A549 (cell line): ENCODE measurements around the gene LAMA2. TPM values are rescaled to one million over a fixed set of nuclear protein-coding genes. Genes with fewer than 3 reads are reported as not detected.
"Not testable (repeated sequence)": the region's sequence is repeated elsewhere in the genome, so short reads cannot be mapped to it uniquely, and the experiment has no call there.

Experiments
- ATAC-seq, 2 experiments: fragments of 200-7000 bp in 1 of 2; fragments of >200 bp in 1 of 2; cut with Nextera tagmentation in 1 of 2; cut with Tn5 transposase in 1 of 2; 3 replicates each; pipeline versions ENCODE4 v1.8.0 to v1.9.1; 2018 to 2020; ENCODE audit warnings: mild to moderate bottlenecking in 1 of 2, moderate library complexity in 1 of 2
- CTCF ChIA-PET: fragments of 300-600 bp; sonication (Branson Sonifier 250); formaldehyde crosslinking; extraction: SDS; loops from one replicate; lab custom pipeline; 2021; ENCODE audit warnings: antibody characterized with exemption, inconsistent platforms; lab: Yijun Ruan, JAX
- POLR2A ChIA-PET: fragments of 350-600 bp; formaldehyde crosslinking; extraction: SDS; loops from one replicate; lab custom pipeline; 2021; ENCODE audit warnings: antibody characterized with exemption, inconsistent platforms; lab: Yijun Ruan, JAX
- DNase-seq, 2 experiments: peaks; one replicate each; pipeline versions ENCODE4 v3.0.0 to v3.0.0-alpha.2; 2011 to 2016; ENCODE audit warnings: low read depth in 1 of 2, low spot score in 1 of 2
- FAIRE-seq: peaks from 2 replicates; lab custom pipeline; 2011; peaks lifted over from hg19 to GRCh38; lab: Jason Lieb, UNC
- H3K27ac ChIP-seq, 2 experiments: fragments of >200 bp; sonication (Bioruptor Twin); formaldehyde crosslinking; 3 replicates each; pipeline ENCODE4 v1.5.1; 2016 to 2017
- H3K4me1 ChIP-seq: fragments of >200 bp; sonication (Bioruptor Twin); formaldehyde crosslinking; 3 replicates; pipeline ENCODE4 v1.6.1; 2016
- H3K4me2 ChIP-seq: fragments of >200 bp; sonication (Bioruptor Twin); formaldehyde crosslinking; 3 replicates; pipeline ENCODE4 v1.6.1; 2016
- H3K4me3 ChIP-seq: fragments of >200 bp; sonication (Bioruptor Twin); formaldehyde crosslinking; 3 replicates; pipeline ENCODE4 v1.5.1; 2016
- H3K9me3 ChIP-seq: fragments of >200 bp; sonication (Bioruptor Twin); formaldehyde crosslinking; 3 replicates; pipeline ENCODE4 v1.6.1; 2016
- CHD2 ChIP-seq: fragments of 150-350 bp; IDR thresholded peaks from 2 replicates; pipeline ENCODE4 v1.6.1; 2014; ENCODE audit warnings: low read length; ENCODE audit not compliant: partially characterized antibody
- CHD4 ChIP-seq: fragments of 200-600 bp; sonication (generic); IDR thresholded peaks from 2 replicates; pipeline ENCODE4 v1.6.1; 2016; ENCODE audit warnings: antibody characterized with exemption, mild to moderate bottlenecking, borderline replicate concordance
- EP300 ChIP-seq, 2 experiments: fragments of >200 bp; sonication (Bioruptor Twin); formaldehyde crosslinking; IDR thresholded peaks; 2 replicates in 1 of 2; 3 replicates in 1 of 2; pipeline ENCODE4 v1.6.1; 2016 to 2017
- ESRRA ChIP-seq: fragments of 150-350 bp; IDR thresholded peaks from 2 replicates; pipeline ENCODE4 v1.6.1; 2014; ENCODE audit warnings: mild to moderate bottlenecking, low read length, borderline replicate concordance
- FOSL2 ChIP-seq, 2 experiments: fragments of 450-650 bp in 1 of 2; fragments of >200 bp in 1 of 2; sonication (Bioruptor Twin) in 1 of 2; formaldehyde crosslinking; IDR thresholded peaks; 2 replicates each; pipeline versions ENCODE4 v1.5.0 to v1.6.1; 2016 to 2020; ENCODE audit warnings: mild to moderate bottlenecking in 1 of 2, moderate library complexity in 1 of 2
- GATA3 ChIP-seq: IDR thresholded peaks from 2 replicates; pipeline ENCODE4 v1.6.1; 2012; ENCODE audit warnings: borderline replicate concordance
- HDAC2 ChIP-seq: fragments of 200-600 bp; sonication (generic); IDR thresholded peaks from 2 replicates; pipeline ENCODE4 v1.6.1; 2016
- HOXB13 ChIP-seq: fragments of 250-450 bp; sonication (Bioruptor Pico); IDR thresholded peaks from 2 replicates; pipeline ENCODE4 v1.5.0; 2020; ENCODE audit warnings: low read depth, mild to moderate bottlenecking, moderate library complexity
- MAX ChIP-seq: IDR thresholded peaks from 2 replicates; pipeline ENCODE4 v1.6.1; 2012
- MAZ ChIP-seq: fragments of 150-350 bp; IDR thresholded peaks from 2 replicates; pipeline ENCODE4 v1.6.1; 2014; ENCODE audit warnings: antibody characterized with exemption, low read depth, low read length, borderline replicate concordance
- MYC ChIP-seq: IDR thresholded peaks from 2 replicates; pipeline ENCODE4 v1.6.1; 2012; ENCODE audit warnings: mild to moderate bottlenecking, inconsistent platforms, low read length, improper control_type of control experiment, borderline replicate concordance
- NPAS2 ChIP-seq: fragments of 250-450 bp; sonication (Bioruptor Pico); IDR thresholded peaks from 2 replicates; pipeline ENCODE4 v1.8.0; 2022; ENCODE audit warnings: mild to moderate bottlenecking, moderate library complexity, borderline replicate concordance
- NR3C1 ChIP-seq: fragments of >200 bp; sonication (Bioruptor Twin); formaldehyde crosslinking; IDR thresholded peaks from 3 replicates; pipeline ENCODE4 v1.6.1; 2017
- PBX3 ChIP-seq: IDR thresholded peaks from 2 replicates; pipeline ENCODE4 v1.6.1; 2012
- PHF8 ChIP-seq: fragments of 200-600 bp; sonication (generic); IDR thresholded peaks from 2 replicates; pipeline ENCODE4 v1.6.1; 2016; ENCODE audit warnings: low read depth, mild to moderate bottlenecking, antibody characterized with exemption, moderate library complexity, borderline replicate concordance
- RARB ChIP-seq: fragments of 250-450 bp; sonication (Bioruptor Pico); IDR thresholded peaks from 2 replicates; pipeline ENCODE4 v1.8.0; 2021; ENCODE audit warnings: mild to moderate bottlenecking, moderate library complexity
- RFX5 ChIP-seq: fragments of 450-650 bp; IDR thresholded peaks from 2 replicates; pipeline ENCODE4 v1.7.1; 2014; ENCODE audit warnings: antibody characterized with exemption, mild to moderate bottlenecking, moderate library complexity
- SREBF2 ChIP-seq: fragments of 450-650 bp; IDR thresholded peaks from 2 replicates; pipeline ENCODE4 v1.6.1; 2014; ENCODE audit warnings: mild to moderate bottlenecking, moderate library complexity
- WGBS: methylation state at CpG from one replicate; pipeline ENCODE4 v1.1.6; 2017; ENCODE audit errors: missing lambda C conversion rate; 5-methylcytosine and 5-hydroxymethylcytosine counted together
- polyA plus RNA-seq, 4 experiments: library from polyadenylated mRNA; depleted of rRNA in 3 of 4; stranded (reverse); fragments of >200 nt; fragmentation: RNase III in 1 of 4; extraction: RNeasy Plus Mini Kit Qiagen cat#74134 plus additional on column Dnase treatment in 1 of 4; gene quantifications; 2 replicates in 3 of 4; 3 replicates in 1 of 4; pipeline ENCODE4 v1.2.3, GENCODE V29; 2011 to 2017
- TF ChIP-seq, protein P1 (sequence below): fragments of >200 bp; sonication (Bioruptor Twin); formaldehyde crosslinking; IDR thresholded peaks from 3 replicates; pipeline ENCODE4 v1.5.1; 2016

LAMA2 gene
- polyA plus RNA-seq, 2 of the 4 experiments (the other 2 are of a cell fraction), result 0.21 to 1.3 TPM

DNA sequence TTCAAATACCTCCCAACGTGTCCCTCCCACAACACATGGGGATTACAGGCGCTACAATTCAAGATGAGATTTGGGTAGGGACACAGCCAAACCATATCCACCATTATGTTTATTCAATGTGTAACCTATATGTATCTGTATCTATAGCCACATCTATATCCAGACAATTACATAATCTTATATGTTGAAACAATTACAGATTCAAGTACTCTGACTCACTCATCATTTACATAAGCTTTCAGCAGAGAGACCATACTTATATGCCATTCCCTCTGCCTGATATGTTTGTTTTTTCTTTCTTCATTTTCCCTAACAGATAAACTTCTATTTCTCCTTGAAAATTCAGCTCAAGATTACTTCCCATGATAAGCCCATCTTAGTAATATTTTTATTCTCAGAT, 163.6 kb downstream of the LAMA2 start:
- no peak for ATAC-seq
- no peak for FAIRE-seq
- POLR2A ChIA-PET, result no interaction called here
- TF ChIP-seq RFX5, result no peak
- no peak for TF ChIP-seq GATA3
- no peak for TF ChIP-seq EP300 (IDR thresholded peaks at IDR 0.05)
- TF ChIP-seq FOSL2 (IDR thresholded peaks at IDR 0.05), result no peak
- TF ChIP-seq FOSL2 (CRISPR knock-in tag; IDR thresholded peaks at IDR 0.05), result no peak
- TF ChIP-seq, all 56 proteins: peak for 0
- Histone ChIP-seq H3K9me3 (no peaks in the 10 kb centered on the region), H3K4me1 (no peaks in the 10 kb centered on the region), H3K4me3 (no peak overlapping the region), H3K27ac (no peak overlapping the region), H3K4me2 (no peak overlapping the region)
- CTCF ChIA-PET, result no interaction called here
- WGBS, result 7% methylated on average over 2 of the region's 2 CpGs
- DNase-seq, result no peak

DNA sequence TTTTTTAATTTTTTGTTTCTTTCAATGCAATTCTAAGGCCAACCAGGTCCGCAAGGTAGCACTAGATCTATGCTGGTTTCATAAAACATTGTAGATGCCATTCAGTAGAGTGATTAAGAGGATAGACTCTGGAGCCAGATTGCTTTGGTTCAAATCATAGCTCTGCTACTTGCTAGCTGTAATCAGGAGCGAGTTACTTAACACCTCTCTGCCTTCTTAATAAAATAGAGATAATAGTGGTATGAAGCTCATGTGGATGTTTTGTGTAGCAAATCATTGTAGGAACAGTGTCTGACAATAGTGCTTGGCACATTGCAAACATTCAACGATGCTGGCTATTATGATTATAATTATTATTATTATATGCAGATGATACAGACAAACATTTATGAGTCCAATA, 164.9 kb downstream of the LAMA2 start:
- POLR2A ChIA-PET, result no interaction called here
- no peak for DNase-seq
- no peaks in the 10 kb centered on the region for H3K4me1 ChIP-seq
- H3K4me2 ChIP-seq, result no peak overlapping the region
- no peak for FAIRE-seq
- CTCF ChIA-PET, result no interaction called here
- WGBS, result 22% methylated on average over 3 of the region's 3 CpGs
- no peaks in the 10 kb centered on the region for H3K9me3 ChIP-seq
- ATAC-seq, result no peak
- no peak overlapping the region for H3K4me3 ChIP-seq
- H3K27ac ChIP-seq, result no peak overlapping the region
- no peak for TF ChIP-seq CHD2
- TF ChIP-seq NR3C1, result no peak
- no peak for TF ChIP-seq PHF8
- TF ChIP-seq MYC, result no peak

- Histone ChIP-seq H3K27ac (no peak overlapping the region), H3K9me3 (no peaks in the 10 kb centered on the region)
- ATAC-seq, result no peak
- no peak for TF ChIP-seq NPAS2
- TF ChIP-seq PBX3, result no peak
- no peak for TF ChIP-seq SREBF2
- no peak for TF ChIP-seq RARB (CRISPR knock-in tag)
- no peak for TF ChIP-seq FOSL2 (IDR thresholded peaks at IDR 0.05)
- TF ChIP-seq FOSL2 (CRISPR knock-in tag; IDR thresholded peaks at IDR 0.05), result no peak
- no peak for TF ChIP-seq CHD4
- no peak for TF ChIP-seq HOXB13 (CRISPR knock-in tag)
- no peak for TF ChIP-seq EP300 (IDR thresholded peaks at IDR 0.05)
- no peak for TF ChIP-seq MAZ
- no peak for TF ChIP-seq GATA3
- TF ChIP-seq, protein P1, sequence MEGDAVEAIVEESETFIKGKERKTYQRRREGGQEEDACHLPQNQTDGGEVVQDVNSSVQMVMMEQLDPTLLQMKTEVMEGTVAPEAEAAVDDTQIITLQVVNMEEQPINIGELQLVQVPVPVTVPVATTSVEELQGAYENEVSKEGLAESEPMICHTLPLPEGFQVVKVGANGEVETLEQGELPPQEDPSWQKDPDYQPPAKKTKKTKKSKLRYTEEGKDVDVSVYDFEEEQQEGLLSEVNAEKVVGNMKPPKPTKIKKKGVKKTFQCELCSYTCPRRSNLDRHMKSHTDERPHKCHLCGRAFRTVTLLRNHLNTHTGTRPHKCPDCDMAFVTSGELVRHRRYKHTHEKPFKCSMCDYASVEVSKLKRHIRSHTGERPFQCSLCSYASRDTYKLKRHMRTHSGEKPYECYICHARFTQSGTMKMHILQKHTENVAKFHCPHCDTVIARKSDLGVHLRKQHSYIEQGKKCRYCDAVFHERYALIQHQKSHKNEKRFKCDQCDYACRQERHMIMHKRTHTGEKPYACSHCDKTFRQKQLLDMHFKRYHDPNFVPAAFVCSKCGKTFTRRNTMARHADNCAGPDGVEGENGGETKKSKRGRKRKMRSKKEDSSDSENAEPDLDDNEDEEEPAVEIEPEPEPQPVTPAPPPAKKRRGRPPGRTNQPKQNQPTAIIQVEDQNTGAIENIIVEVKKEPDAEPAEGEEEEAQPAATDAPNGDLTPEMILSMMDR, result no peak
- no peak for TF ChIP-seq HDAC2
- TF ChIP-seq MAX, result no peak
- no peak for TF ChIP-seq ESRRA
- TF ChIP-seq, all 56 proteins: peak for 0
- POLR2A ChIA-PET, result no interaction called here
- H3K4me2 ChIP-seq, result no peak overlapping the region
- DNase-seq, result no peak
- no peaks in the 10 kb centered on the region for H3K4me1 ChIP-seq
- whole genome bisulfite sequencing, result 38% methylated on average over 4 of the region's 4 CpGs
- CTCF ChIA-PET, result no interaction called here
- no peak for FAIRE-seq
- no peak overlapping the region for H3K4me3 ChIP-seq
Observed at GRCh38 chr6:129050086-129050485, 167.1 kb downstream of the LAMA2 start.

GRCh38 chr6:129053143-129053542, 170.2 kb downstream of the LAMA2 start:
- H3K9me3 ChIP-seq, CTCF ChIA-PET, POLR2A ChIA-PET, DNase-seq, H3K4me3 ChIP-seq, FAIRE-seq, H3K27ac ChIP-seq, H3K4me2 ChIP-seq, ATAC-seq, H3K4me1 ChIP-seq: not testable (repeated sequence)
- WGBS, result 62% methylated on average over 11 of the region's 13 CpGs
